DOHH2 (cell line): ENCODE measurements around the gene ALOX5.

Experiments
- EZH2phosphoT487 ChIP-seq: fragments of 200-600 bp; sonication (generic); IDR thresholded peaks from 2 replicates; pipeline ENCODE4 v1.6.1; 2017; ENCODE audit warnings: borderline replicate concordance, mild to moderate bottlenecking, antibody characterized with exemption, low read length, moderate library complexity, mixed read lengths
- TF ChIP-seq, protein P1 (sequence below): fragments of 200-600 bp; sonication (generic); IDR thresholded peaks from one replicate; pipeline ENCODE4 v1.5.1; 2014; ENCODE audit warnings: antibody characterized with exemption, mild to moderate bottlenecking, low read depth, low read length; ENCODE audit not compliant: poor library complexity, severe bottlenecking

DNA sequence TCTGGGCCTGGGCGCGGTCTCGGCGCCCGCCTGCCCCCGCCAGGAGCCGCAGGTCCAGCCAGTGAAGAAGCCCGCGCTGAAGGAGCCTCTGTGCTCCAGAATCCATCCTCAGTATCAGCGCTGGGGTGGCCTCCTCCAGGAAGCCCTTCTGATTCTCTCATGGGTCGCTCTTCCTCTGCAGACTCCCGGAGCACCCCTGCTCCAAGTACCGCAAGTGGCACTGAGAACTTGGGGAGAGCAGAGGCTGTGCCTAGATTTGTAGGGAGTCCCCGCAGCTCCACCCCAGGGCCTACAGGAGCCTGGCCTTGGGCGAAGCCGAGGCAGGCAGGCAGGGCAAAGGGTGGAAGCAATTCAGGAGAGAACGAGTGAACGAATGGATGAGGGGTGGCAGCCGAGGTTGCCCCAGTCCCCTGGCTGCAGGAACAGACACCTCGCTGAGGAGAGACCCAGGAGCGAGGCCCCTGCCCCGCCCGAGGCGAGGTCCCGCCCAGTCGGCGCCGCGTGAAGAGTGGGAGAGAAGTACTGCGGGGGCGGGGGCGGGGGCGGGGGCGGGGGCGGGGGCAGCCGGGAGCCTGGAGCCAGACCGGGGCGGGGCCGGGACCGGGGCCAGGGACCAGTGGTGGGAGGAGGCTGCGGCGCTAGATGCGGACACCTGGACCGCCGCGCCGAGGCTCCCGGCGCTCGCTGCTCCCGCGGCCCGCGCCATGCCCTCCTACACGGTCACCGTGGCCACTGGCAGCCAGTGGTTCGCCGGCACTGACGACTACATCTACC, at the start of gene ALOX5:
- TF ChIP-seq, protein P1, sequence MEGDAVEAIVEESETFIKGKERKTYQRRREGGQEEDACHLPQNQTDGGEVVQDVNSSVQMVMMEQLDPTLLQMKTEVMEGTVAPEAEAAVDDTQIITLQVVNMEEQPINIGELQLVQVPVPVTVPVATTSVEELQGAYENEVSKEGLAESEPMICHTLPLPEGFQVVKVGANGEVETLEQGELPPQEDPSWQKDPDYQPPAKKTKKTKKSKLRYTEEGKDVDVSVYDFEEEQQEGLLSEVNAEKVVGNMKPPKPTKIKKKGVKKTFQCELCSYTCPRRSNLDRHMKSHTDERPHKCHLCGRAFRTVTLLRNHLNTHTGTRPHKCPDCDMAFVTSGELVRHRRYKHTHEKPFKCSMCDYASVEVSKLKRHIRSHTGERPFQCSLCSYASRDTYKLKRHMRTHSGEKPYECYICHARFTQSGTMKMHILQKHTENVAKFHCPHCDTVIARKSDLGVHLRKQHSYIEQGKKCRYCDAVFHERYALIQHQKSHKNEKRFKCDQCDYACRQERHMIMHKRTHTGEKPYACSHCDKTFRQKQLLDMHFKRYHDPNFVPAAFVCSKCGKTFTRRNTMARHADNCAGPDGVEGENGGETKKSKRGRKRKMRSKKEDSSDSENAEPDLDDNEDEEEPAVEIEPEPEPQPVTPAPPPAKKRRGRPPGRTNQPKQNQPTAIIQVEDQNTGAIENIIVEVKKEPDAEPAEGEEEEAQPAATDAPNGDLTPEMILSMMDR = no peak
- no peak for TF ChIP-seq EZH2phosphoT487
